ENCODE results near the gene CCDC184.

CCDC184 gene

GRCh38 chr12:48187916-48188695 lies 4.7 kb downstream of the CCDC184 start:
- H3K27me3 Mint-ChIP-seq (ENCODE audit: low read depth), result peaks cover 72% of the 10 kb centered on the region
- H3K4me3 Mint-ChIP-seq, result no peak overlapping the region
- H3K36me3 Mint-ChIP-seq (ENCODE audit: low read depth), result no peaks in the 10 kb centered on the region
- no peaks in the 10 kb centered on the region for H3K9me3 Mint-ChIP-seq
- H3K4me1 Mint-ChIP-seq (ENCODE audit: low read depth), result peaks cover 11% of the 10 kb centered on the region
- H3K27ac Mint-ChIP-seq, result no peak overlapping the region

- peaks cover 76% of the 10 kb centered on the region for H3K27me3 Mint-ChIP-seq (ENCODE audit: low read depth)
- H3K36me3 Mint-ChIP-seq (ENCODE audit: low read depth), result no peaks in the 10 kb centered on the region
- H3K27ac Mint-ChIP-seq, result no peak overlapping the region
- peaks cover 11% of the 10 kb centered on the region for H3K4me1 Mint-ChIP-seq (ENCODE audit: low read depth)
- H3K9me3 Mint-ChIP-seq, result no peaks in the 10 kb centered on the region
- H3K4me3 Mint-ChIP-seq, result no peak overlapping the region
Measured at GRCh38 chr12:48189331-48190125, 6.1 kb downstream of the CCDC184 start.

GRCh38 chr12:48191096-48191495 lies 7.7 kb downstream of the CCDC184 start:
- Mint-ChIP-seq H3K4me1 (ENCODE audit: low read depth) (peaks cover 9% of the 10 kb centered on the region), H3K27me3 (ENCODE audit: low read depth) (peaks cover 67% of the 10 kb centered on the region), H3K9me3 (no peaks in the 10 kb centered on the region), H3K27ac (no peak overlapping the region), H3K4me3 (no peak overlapping the region), H3K36me3 (ENCODE audit: low read depth) (no peaks in the 10 kb centered on the region)

GRCh38 chr12:48192861-48193260 lies 9.4 kb downstream of the CCDC184 start:
- Mint-ChIP-seq H3K27ac (no peak overlapping the region), H3K4me3 (no peak overlapping the region), H3K9me3 (no peaks in the 10 kb centered on the region), H3K36me3 (ENCODE audit: low read depth) (no peaks in the 10 kb centered on the region), H3K4me1 (ENCODE audit: low read depth) (peaks cover 10% of the 10 kb centered on the region), H3K27me3 (ENCODE audit: low read depth) (peaks cover 51% of the 10 kb centered on the region)

- Mint-ChIP-seq H3K27ac (no peak overlapping the region), H3K27me3 (ENCODE audit: low read depth) (peaks cover 44% of the 10 kb centered on the region), H3K4me3 (no peak overlapping the region)
Measured at GRCh38 chr12:48193623-48194022, 10.2 kb downstream of the CCDC184 start.

GRCh38 chr12:48194799-48195201 lies 11.4 kb downstream of the CCDC184 start:
- Mint-ChIP-seq H3K4me1 (ENCODE audit: low read depth) (peaks cover 16% of the 10 kb centered on the region), H3K9me3 (no peaks in the 10 kb centered on the region), H3K27me3 (ENCODE audit: low read depth) (peaks cover 34% of the 10 kb centered on the region), H3K27ac (no peak overlapping the region), H3K36me3 (ENCODE audit: low read depth) (peaks cover 1% of the 10 kb centered on the region), H3K4me3 (no peak overlapping the region)

More at GRCh38 chr12:48193623-48194022, 10.2 kb downstream of the CCDC184 start:
- no peaks in the 10 kb centered on the region for H3K36me3 Mint-ChIP-seq (ENCODE audit: low read depth)
- H3K4me1 Mint-ChIP-seq (ENCODE audit: low read depth), result peaks cover 10% of the 10 kb centered on the region
- no peaks in the 10 kb centered on the region for H3K9me3 Mint-ChIP-seq

GRCh38 chr12:48197549-48197970 lies 14.1 kb downstream of the CCDC184 start:
- H3K27ac Mint-ChIP-seq, result peak overlapping the region; percentile 84
- H3K4me1 Mint-ChIP-seq (ENCODE audit: low read depth), result peaks cover 27% of the 10 kb centered on the region
- peaks cover 20% of the 10 kb centered on the region for H3K27me3 Mint-ChIP-seq (ENCODE audit: low read depth)
- H3K9me3 Mint-ChIP-seq, result peaks cover 18% of the 10 kb centered on the region
- peaks cover 20% of the 10 kb centered on the region for H3K36me3 Mint-ChIP-seq (ENCODE audit: low read depth)
- H3K4me3 Mint-ChIP-seq, result peak overlapping the region; percentile 87

- Mint-ChIP-seq H3K27ac (peak overlapping the region; percentile 84), H3K4me3 (peak overlapping the region; percentile 87), H3K36me3 (ENCODE audit: low read depth) (peaks cover 25% of the 10 kb centered on the region), H3K9me3 (peaks cover 24% of the 10 kb centered on the region), H3K27me3 (ENCODE audit: low read depth) (peaks cover 17% of the 10 kb centered on the region), H3K4me1 (ENCODE audit: low read depth) (peaks cover 27% of the 10 kb centered on the region)
Measured at GRCh38 chr12:48197971-48198671, 14.7 kb downstream of the CCDC184 start.

- peak overlapping the region; percentile 87 for H3K4me3 Mint-ChIP-seq
- peaks cover 28% of the 10 kb centered on the region for H3K36me3 Mint-ChIP-seq (ENCODE audit: low read depth)
- H3K27me3 Mint-ChIP-seq (ENCODE audit: low read depth), result peaks cover 15% of the 10 kb centered on the region
- peak overlapping the region; percentile 84 for H3K27ac Mint-ChIP-seq
- H3K4me1 Mint-ChIP-seq (ENCODE audit: low read depth), result peaks cover 27% of the 10 kb centered on the region
- H3K9me3 Mint-ChIP-seq, result peaks cover 29% of the 10 kb centered on the region
Measured at GRCh38 chr12:48198672-48198971, 15.2 kb downstream of the CCDC184 start.

GRCh38 chr12:48198985-48199384 lies 15.5 kb downstream of the CCDC184 start:
- Mint-ChIP-seq H3K27me3 (ENCODE audit: low read depth) (peaks cover 11% of the 10 kb centered on the region), H3K4me1 (ENCODE audit: low read depth) (peaks cover 27% of the 10 kb centered on the region)

GRCh38 chr12:48199774-48200221 lies 16.4 kb downstream of the CCDC184 start:
- peak overlapping the region; percentile 87 for H3K4me3 Mint-ChIP-seq
- peaks cover 38% of the 10 kb centered on the region for H3K36me3 Mint-ChIP-seq (ENCODE audit: low read depth)
- peaks cover 40% of the 10 kb centered on the region for H3K9me3 Mint-ChIP-seq
- H3K4me1 Mint-ChIP-seq (ENCODE audit: low read depth), result peaks cover 27% of the 10 kb centered on the region
- peak overlapping the region; percentile 84 for H3K27ac Mint-ChIP-seq
- H3K27me3 Mint-ChIP-seq (ENCODE audit: low read depth), result peaks cover 4% of the 10 kb centered on the region

More at GRCh38 chr12:48198985-48199384, 15.5 kb downstream of the CCDC184 start:
- H3K27ac Mint-ChIP-seq, result peak overlapping the region; percentile 84
- peaks cover 33% of the 10 kb centered on the region for H3K9me3 Mint-ChIP-seq
- peak overlapping the region; percentile 87 for H3K4me3 Mint-ChIP-seq
- H3K36me3 Mint-ChIP-seq (ENCODE audit: low read depth), result peaks cover 30% of the 10 kb centered on the region

- Mint-ChIP-seq H3K4me3 (peak overlapping the region; percentile 52), H3K27me3 (ENCODE audit: low read depth) (no peaks in the 10 kb centered on the region), H3K27ac (peak overlapping the region; percentile 84), H3K4me1 (ENCODE audit: low read depth) (peaks cover 26% of the 10 kb centered on the region), H3K9me3 (peaks cover 41% of the 10 kb centered on the region), H3K36me3 (ENCODE audit: low read depth) (peaks cover 42% of the 10 kb centered on the region)
Measured at GRCh38 chr12:48201091-48201490, 17.6 kb downstream of the CCDC184 start.

- H3K4me3 Mint-ChIP-seq, result no peak overlapping the region
- H3K27me3 Mint-ChIP-seq (ENCODE audit: low read depth), result no peaks in the 10 kb centered on the region
- peaks cover 46% of the 10 kb centered on the region for H3K36me3 Mint-ChIP-seq (ENCODE audit: low read depth)
- H3K9me3 Mint-ChIP-seq, result peaks cover 45% of the 10 kb centered on the region
- peaks cover 26% of the 10 kb centered on the region for H3K4me1 Mint-ChIP-seq (ENCODE audit: low read depth)
- no peak overlapping the region for H3K27ac Mint-ChIP-seq
Measured at GRCh38 chr12:48201516-48201915, 18.1 kb downstream of the CCDC184 start.

- H3K4me3 Mint-ChIP-seq, result no peak overlapping the region
- peaks cover 58% of the 10 kb centered on the region for H3K9me3 Mint-ChIP-seq
- peaks cover 20% of the 10 kb centered on the region for H3K4me1 Mint-ChIP-seq (ENCODE audit: low read depth)
- H3K27ac Mint-ChIP-seq, result no peak overlapping the region
- no peaks in the 10 kb centered on the region for H3K27me3 Mint-ChIP-seq (ENCODE audit: low read depth)
- peaks cover 48% of the 10 kb centered on the region for H3K36me3 Mint-ChIP-seq (ENCODE audit: low read depth)
Measured at GRCh38 chr12:48202766-48203165, 19.3 kb downstream of the CCDC184 start.
